Kidney capillary endothelial cell (primary cell): ENCODE results near the gene HINT2.

ENCODE experiments used
- DNase-seq: peaks from one replicate; pipeline ENCODE4 v3.0.0-alpha.2; 2018; ENCODE audit warnings: low spot score

HINT2 gene

GRCh38 chr9:35814841-35815543 lies at the start of gene HINT2:
TSS of gene HINT2 (minus strand) at chr9:35815042. CDS start at chr9:35814979, 63 bp downstream.
- DNase-seq: peak; percentile 97

DNA sequence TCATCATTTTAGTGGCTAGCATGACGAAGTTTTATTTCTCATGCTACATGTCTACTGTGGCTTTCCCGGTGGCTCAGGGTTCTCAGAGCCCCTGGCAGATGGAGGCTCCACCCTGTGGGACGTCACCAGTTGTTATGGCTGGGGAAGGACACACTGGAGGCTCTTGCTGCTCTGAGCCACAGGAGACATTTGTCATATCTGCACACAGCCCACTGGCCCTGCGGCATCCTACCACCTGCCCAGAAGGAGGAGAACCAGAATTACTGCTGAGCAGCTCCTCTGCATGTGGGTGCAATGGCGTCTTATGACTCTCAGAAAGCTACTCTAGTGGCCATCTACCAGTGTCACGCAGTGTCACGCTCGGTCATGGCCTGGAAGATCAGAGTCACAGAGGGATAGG lies 48.7 kb upstream of the HINT2 start:
- no peak for DNase-seq

DNA sequence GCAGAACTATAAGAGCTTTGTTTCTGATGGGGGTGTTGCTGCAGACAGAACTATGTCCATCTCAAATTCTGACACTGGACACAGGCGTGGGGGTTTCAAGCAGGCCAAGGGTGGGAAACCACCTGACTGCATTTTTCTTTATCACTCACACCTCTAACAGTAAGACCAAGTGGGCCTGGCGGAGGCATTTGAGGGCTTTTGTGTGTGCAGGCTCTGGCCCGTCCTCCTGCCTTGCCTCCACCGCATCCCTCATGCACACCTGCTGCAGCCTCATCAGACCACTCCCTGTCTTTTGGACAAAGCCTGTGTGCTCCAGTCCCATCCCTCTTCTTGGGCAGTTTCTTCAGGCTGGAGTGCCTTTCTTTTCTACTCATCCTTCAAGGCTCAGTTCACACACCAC lies 47.5 kb upstream of the HINT2 start:
- DNase-seq: no peak

DNA sequence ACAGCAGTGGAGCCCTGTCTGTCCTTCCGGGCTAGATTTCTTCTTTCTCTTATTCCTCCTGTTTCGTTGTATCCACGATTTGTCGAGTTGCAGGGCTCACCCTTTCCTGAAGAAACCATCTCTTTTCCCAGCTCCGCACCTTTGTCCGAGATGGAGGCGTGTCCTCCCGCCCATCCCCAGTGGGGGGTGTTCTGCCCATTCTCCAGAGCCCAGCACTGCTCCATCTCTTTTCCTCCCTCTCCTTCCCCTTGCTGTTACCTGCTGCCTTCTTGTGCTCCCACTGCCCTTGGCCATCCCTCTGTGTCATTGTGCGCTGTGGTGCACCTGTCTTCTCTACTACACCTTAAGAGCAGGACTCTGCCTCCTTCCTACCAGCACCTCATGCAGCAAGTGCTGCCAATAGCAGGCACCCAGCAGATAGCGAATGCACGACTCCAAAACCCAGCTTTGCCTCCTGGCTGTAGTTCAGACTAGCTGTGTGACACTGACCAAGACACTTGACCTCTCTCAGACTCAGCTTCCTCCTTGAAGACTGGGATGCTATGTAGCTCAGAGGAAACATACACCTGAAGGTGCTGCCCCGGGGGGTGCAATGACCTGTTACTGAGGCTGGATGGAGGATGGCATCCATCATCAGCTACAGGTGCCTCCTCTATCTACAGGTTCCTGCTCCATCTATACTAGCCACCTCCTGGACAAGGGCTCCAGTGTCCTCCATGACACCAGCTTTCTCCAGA lies 46.5 kb upstream of the HINT2 start:
- no peak for DNase-seq

- no peak for DNase-seq
These were observed 45.1 kb upstream of the HINT2 start for GRCh38 chr9:35859990-35860339.

- no peak for DNase-seq
These were observed 44.6 kb upstream of the HINT2 start for GRCh38 chr9:35859310-35859989.

DNA sequence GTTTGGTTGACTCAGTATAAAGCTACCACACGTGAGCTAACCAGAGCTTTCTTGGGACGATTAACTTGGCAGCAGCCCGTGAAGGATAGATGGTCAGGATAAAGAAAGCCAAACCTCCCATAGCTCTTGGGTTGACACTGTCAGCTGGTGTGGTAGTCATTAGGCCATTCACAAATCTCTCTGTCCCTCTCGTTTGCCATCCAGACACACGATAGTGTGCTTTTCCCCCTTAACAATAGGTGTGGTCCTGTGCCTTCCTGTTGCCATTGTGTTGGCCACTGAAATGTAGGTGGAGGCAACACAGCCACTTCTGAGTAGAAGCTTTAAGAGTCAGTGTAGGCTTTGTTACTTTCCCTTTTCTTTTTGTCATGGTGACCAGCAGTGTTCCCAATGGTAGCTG lies 43.6 kb upstream of the HINT2 start:
- no peak for DNase-seq

DNA sequence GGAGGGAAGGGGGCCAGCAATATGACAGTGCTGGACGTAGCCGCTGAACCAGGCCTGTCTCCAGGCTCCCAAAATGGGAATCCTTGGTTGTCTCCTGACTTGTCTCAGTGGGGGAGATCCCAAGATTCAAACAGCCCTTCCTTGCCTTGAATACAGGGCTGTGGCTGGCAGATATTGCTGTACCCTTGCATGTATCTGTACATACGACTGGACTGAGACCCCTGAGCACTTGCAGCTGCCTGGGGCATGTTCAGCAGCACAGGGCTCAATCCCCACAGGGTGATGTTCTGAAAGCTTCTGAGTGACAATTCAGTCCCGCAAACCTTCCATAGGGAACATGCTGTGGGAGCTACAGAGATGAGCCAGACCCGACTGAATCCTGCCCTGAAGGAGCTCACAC lies 42.0 kb upstream of the HINT2 start:
- no peak for DNase-seq

DNA sequence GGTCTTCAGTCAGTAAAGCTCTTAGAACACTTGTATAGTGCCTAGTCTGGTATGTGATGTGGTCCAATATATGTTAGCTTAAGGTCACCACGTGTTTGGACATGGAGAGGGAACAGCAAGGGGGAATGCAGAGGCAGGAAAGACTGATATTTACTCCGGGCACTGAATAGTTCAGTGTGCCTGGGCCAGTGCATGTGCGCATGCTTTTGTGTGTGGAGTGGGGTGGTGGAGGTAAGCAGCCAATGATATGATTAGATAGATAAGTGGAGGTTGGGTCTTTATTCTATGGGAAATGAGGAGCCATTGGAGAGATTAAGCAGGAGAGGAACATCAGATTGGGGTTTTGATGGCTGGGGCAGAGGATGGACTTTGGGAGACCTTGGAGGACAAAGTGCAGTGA lies 41.4 kb upstream of the HINT2 start:
- no peak for DNase-seq

- no peak for DNase-seq
These were observed 39.4 kb upstream of the HINT2 start for GRCh38 chr9:35854091-35854762.

DNA sequence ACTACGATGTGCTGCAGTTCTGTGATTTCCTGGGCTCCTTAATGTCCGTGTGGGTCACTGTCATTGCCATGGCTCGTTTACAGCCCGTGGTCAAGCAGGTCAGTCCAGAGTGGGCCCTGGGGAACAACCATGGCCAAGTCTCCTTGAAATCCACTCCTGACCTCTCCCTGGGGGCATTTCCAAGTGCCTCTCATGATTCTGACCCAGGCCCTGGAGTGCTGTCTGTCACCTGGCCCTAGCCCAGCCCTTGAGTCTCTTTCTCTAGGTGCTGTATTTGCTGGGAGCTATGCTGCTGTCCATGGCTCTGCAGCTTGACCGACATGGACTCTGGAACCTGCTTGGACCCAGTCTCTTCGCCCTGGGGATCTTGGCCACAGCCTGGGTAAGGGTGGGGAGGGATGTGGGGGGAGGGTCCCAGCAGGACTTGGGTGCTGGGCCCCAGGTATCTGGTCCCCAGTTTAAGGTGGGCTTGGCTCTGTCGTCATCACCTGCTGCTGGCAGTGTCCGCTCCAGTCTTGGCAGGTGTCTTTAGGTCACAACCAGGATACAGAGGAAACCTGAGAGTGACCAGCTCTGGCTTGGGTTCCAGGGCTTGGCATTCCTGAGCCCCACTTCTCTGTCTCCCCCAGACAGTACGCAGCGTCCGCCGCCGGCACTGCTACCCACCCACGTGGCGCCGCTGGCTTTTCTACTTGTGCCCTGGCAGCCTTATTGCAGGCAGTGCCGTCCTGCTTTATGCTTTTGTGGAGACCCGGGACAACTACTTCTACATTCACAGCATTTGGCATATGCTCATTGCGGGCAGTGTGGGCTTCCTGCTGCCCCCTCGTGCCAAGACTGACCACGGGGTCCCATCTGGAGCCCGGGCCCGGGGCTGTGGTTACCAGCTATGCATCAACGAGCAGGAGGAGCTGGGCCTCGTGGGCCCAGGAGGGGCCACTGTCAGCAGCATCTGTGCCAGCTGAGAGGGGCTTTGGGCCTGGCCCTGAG lies 38.3 kb upstream of the HINT2 start:
- DNase-seq: no peak

DNA sequence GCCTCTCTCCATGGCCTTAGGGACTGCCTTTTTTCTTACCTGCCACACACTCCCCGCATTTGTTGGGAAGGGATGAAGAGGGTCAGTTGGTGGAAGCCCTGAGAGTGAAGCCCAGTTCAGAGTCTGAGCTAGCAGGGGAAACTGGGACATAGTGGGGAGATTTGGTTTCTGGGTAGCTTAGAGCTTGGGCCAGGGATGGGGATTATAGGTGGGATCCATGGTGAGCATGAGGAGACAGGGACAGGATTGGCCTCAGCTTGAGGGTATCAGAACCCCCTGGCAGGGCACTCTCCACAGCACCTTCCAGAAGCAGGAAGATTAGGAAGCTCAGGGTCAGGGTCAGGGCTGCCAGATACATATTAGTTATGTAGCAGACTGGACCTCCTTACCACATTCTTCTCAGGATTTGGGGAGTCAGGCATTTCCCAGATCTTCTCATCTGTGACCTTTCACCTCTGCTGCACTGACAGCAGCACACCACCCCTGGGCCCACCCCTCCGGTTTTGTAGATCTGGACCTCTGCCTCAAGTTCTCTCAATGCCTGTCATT lies 37.5 kb upstream of the HINT2 start:
- DNase-seq: no peak

GRCh38 chr9:35847792-35848572 lies 33.1 kb upstream of the HINT2 start:
- peak; percentile 20 for DNase-seq

DNA sequence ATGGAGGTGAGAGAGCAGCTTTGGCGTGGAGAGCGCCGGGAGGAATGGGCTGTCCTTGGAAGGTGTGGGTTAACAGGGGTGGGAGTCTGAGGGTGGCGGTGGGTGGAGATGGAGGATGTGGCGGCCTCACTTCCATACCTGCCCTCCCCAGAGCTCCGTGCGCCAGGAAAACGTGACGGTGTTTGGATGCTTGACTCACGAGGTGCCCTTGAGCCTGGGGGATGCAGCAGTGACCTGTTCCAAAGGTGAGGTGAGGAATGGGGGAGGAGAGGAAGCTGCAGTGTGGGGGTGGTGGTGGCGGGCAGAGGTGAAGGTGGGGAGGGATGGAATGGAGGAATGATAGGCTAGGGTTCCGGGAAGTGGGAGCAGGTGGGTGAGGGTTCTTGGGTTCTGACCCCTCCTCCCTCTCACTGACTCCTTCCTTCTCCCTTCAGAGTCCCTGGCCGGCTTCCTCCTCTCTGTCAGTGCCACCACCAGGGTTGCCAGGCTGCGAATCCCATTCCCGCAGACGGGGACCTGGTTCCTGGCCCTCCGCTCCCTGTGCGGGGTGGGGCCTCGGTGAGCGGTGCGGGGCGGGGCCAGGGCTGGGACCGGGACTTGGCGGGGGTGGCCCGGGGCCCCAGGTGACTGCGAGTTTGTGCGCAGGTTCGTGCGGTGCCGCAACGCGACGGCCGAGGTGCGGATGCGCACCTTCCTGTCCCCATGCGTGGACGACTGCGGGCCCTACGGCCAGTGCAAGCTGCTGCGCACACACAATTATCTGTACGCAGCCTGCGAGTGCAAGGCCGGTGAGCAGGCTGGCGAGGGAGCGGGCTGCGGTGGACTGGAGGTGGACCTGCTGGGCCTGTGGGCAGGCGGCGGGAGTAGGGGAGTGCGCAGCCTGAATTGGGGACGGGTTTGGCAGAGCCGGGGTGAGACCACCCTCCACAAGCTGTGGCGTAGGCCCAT lies 31.3 kb upstream of the HINT2 start:
- no peak for DNase-seq

DNA sequence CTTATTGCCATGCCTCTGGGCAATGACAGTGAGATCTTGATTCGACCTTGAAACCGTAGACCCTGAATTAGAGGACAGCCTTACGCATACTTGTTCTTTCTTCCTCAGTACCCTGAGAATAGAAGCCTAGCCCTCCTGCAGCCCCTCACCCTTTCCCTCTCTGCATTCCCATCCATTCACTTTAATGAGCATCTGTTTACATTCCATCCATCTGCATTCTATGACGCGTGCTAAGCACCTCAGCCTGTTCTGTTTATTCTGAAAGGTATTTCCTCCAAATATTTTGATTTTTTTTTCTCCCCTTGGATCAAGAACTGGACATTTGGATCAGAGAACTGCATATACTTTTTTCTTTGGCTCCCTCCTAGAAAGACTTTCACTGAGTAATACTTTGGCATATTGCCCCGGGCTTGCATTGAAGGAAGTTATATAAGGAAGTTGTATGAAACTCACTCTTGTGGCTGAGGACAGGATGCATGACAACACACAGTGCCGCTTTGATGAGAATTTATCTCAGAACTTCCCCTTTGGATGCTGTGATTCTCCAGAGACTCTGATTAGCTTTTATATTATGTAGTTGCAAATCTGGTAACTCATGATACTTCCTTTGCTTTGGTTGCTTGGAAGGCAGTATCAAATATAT lies 29.9 kb upstream of the HINT2 start:
- DNase-seq: peak; percentile 94

DNA sequence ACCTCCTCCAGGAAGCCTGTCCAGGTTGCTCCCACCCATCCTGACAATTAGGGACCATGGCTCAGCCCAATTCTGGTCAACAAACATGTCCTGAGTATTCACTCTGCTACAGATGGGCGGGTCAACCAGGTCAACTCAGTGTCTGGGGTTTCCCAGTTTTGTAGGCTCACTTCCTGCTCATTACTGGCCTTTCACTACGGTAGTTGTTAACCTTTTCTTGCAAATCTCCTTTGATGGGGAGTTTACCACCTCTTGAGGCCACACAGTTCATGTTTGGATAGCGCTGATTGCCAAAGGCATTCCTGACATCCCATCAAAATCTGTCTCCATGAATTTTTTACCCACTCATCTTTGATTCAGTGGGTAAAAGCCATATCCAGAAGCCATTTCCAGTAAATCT lies 28.0 kb upstream of the HINT2 start:
- DNase-seq: no peak

- no peak for DNase-seq
These were observed 27.3 kb upstream of the HINT2 start for GRCh38 chr9:35842020-35842745.

DNA sequence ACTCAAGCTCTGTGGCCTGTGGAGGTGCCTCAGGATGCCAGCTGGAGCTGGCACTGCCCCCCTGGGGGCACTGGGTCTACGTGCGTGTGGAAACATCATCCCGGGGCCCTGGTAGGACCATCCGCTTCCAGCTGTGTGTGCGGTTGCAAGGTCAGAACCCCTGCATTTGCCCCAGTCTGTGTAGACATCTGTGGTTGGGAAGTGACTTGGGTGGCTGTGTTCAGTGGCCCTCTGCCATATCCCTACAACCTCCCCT lies 26.7 kb upstream of the HINT2 start:
- DNase-seq: no peak
